CD14-positive monocyte (primary cell): ENCODE results near the gene CYP4F2. TPM values are rescaled to one million over a fixed set of nuclear protein-coding genes. Genes with fewer than 3 reads are reported as not detected.
"Not testable (repeated sequence)": the region's sequence is repeated elsewhere in the genome, so short reads cannot be mapped to it uniquely, and the experiment has no call there.

Source experiments
- DNase-seq, 3 donors: peaks; one replicate each; pipeline ENCODE4 v3.0.0-alpha.2; 2011 to 2022
- H2AFZ ChIP-seq: 2 replicates; pipeline ENCODE4 v1.6.0; 2012; ENCODE audit warnings: mild to moderate bottlenecking, low read depth, low read length, inconsistent platforms; ENCODE audit not compliant: insufficient read depth, poor library complexity, severe bottlenecking
- H3K27ac ChIP-seq, 2 donors: 1 replicate in 1 of 2; 2 replicates in 1 of 2; pipeline ENCODE4 v1.5.1; 2012 to 2013; ENCODE audit warnings: low read length in 2 of 2, control low read depth in 1 of 2, inconsistent platforms in 1 of 2, low read depth in 1 of 2, mild to moderate bottlenecking in 1 of 2
- H3K27me3 ChIP-seq, 2 donors: one replicate each; pipeline versions ENCODE4 v1.6.0 to v1.6.1; 2011 to 2013; ENCODE audit warnings: low read length in 2 of 2; ENCODE audit not compliant: control insufficient read depth in 2 of 2, insufficient read depth in 2 of 2
- H3K36me3 ChIP-seq, 2 donors: replicated peaks in 1 of 2; 1 replicate in 1 of 2; 2 replicates in 1 of 2; pipeline versions ENCODE4 v1.5.1 to v1.6.1; 2012 to 2013; ENCODE audit warnings: low read length in 2 of 2, control low read depth in 1 of 2, inconsistent platforms in 1 of 2, mild to moderate bottlenecking in 1 of 2; ENCODE audit not compliant: insufficient read depth in 2 of 2, control insufficient read depth in 1 of 2
- H3K4me1 ChIP-seq, 2 donors: 1 replicate in 1 of 2; 2 replicates in 1 of 2; pipeline versions ENCODE4 v1.5.1 to v1.6.1; 2012 to 2013; ENCODE audit warnings: low read length in 2 of 2, control low read depth in 1 of 2, inconsistent platforms in 1 of 2, mild to moderate bottlenecking in 1 of 2, moderate library complexity in 1 of 2; ENCODE audit not compliant: insufficient read depth in 2 of 2, control insufficient read depth in 1 of 2
- H3K4me2 ChIP-seq: replicated peaks from 2 replicates; pipeline ENCODE3; 2012; ENCODE audit warnings: low read length, moderate library complexity, mild to moderate bottlenecking; ENCODE audit not compliant: poor library complexity, severe bottlenecking; ENCODE audit errors: extremely low read depth
- H3K4me3 ChIP-seq, 3 experiments: fragments of 200-600 bp in 1 of 3; sonication (generic) in 1 of 3; replicated peaks in 1 of 3; 1 replicate in 2 of 3; 2 replicates in 1 of 3; pipeline ENCODE4 v1.5.1; 2011 to 2013; ENCODE audit warnings: low read length in 3 of 3, mild to moderate bottlenecking in 3 of 3, control low read depth in 2 of 3, low read depth in 2 of 3, inconsistent platforms in 1 of 3, moderate library complexity in 1 of 3
- H3K79me2 ChIP-seq: 2 replicates; pipeline ENCODE4 v1.6.0; 2012; ENCODE audit warnings: mild to moderate bottlenecking, control low read depth, inconsistent platforms, low read length, moderate library complexity; ENCODE audit not compliant: insufficient read depth
- H3K9ac ChIP-seq: 2 replicates; pipeline ENCODE4 v1.6.0; 2017; ENCODE audit warnings: low read length, mild to moderate bottlenecking; ENCODE audit not compliant: insufficient read depth, poor library complexity, severe bottlenecking
- H3K9me3 ChIP-seq, 2 donors: replicated peaks in 1 of 2; 1 replicate in 1 of 2; 2 replicates in 1 of 2; pipeline versions ENCODE4 v1.5.1 to v1.6.1; 2012 to 2013; ENCODE audit warnings: low read length in 2 of 2, control low read depth in 1 of 2; ENCODE audit not compliant: control insufficient read depth in 1 of 2, insufficient read depth in 1 of 2
- H4K20me1 ChIP-seq: 2 replicates; pipeline ENCODE4 v1.6.0; 2012; ENCODE audit warnings: mild to moderate bottlenecking, low read length, control low read depth, moderate library complexity; ENCODE audit not compliant: insufficient read depth
- H3K27ac Mint-ChIP-seq, 7 donors: one replicate each; pipeline ENCODE4 v1.8.0; 2020; ENCODE audit warnings: mild to moderate bottlenecking in 7 of 7, mixed read lengths in 7 of 7, moderate library complexity in 6 of 7, inconsistent platforms in 2 of 7
- H3K27me3 Mint-ChIP-seq, 3 donors: one replicate each; pipeline ENCODE4 v1.8.0; 2021 to 2022; ENCODE audit warnings: low read depth in 3 of 3, mild to moderate bottlenecking in 3 of 3, mixed read lengths in 3 of 3, moderate library complexity in 3 of 3, inconsistent platforms in 1 of 3
- H3K36me3 Mint-ChIP-seq, 2 donors: one replicate each; pipeline ENCODE4 v1.8.0; 2020; ENCODE audit warnings: mixed read lengths in 2 of 2, inconsistent platforms in 1 of 2, mild to moderate bottlenecking in 1 of 2
- H3K4me1 Mint-ChIP-seq: one replicate; pipeline ENCODE4 v1.8.0; 2020; ENCODE audit warnings: mild to moderate bottlenecking, mixed read lengths
- H3K4me3 Mint-ChIP-seq, 2 donors: one replicate each; pipeline ENCODE4 v1.8.0; 2020; ENCODE audit warnings: mild to moderate bottlenecking in 2 of 2, mixed read lengths in 2 of 2, moderate library complexity in 1 of 2
- H3K9me3 Mint-ChIP-seq, 7 donors: one replicate each; pipeline ENCODE4 v1.8.0; 2020 to 2022; ENCODE audit warnings: mixed read lengths in 7 of 7, mild to moderate bottlenecking in 6 of 7, moderate library complexity in 6 of 7, inconsistent platforms in 2 of 7
- CTCF ChIP-seq: fragments of 200-600 bp; IDR thresholded peaks from one replicate; pipeline ENCODE4 v1.8.0; 2022; ENCODE audit warnings: antibody characterized with exemption, mild to moderate bottlenecking
- WGBS: methylation state at CpG from one replicate; pipeline ENCODE4 v1.1.5; 2013; ENCODE audit warnings: missing lambda C conversion rate; ENCODE audit not compliant: insufficient coverage; 5-methylcytosine and 5-hydroxymethylcytosine counted together
- intact Hi-C, 2 donors: fragments of 100-400 bp; cut with micrococcal nuclease; formaldehyde crosslinking; loops; one replicate each; pipeline versions ENCODE4 v1.15.0 to v1.15.1; 2023
- polyA plus RNA-seq, 3 donors: library from polyadenylated mRNA; depleted of rRNA in 1 of 3; unstranded in 2 of 3; stranded (reverse) in 1 of 3; fragments of 300-500 nt in 2 of 3; fragments of >200 nt in 1 of 3; fragmentation: Illumina TruSeq in 2 of 3; gene quantifications; 1 replicate in 2 of 3; 2 replicates in 1 of 3; pipeline ENCODE4 v1.2.3, GENCODE V29; 2012 to 2021

Gene CYP4F2
- polyA plus RNA-seq, 3 donors, result not detected

- Histone ChIP-seq H2AFZ (no peak overlapping the region), H3K4me1 (peaks cover 5 to 16% of the 10 kb centered on the region in 2 donors), H3K79me2 (no peaks in the 10 kb centered on the region), H3K36me3 (no peaks in the 10 kb centered on the region), H3K9me3 (no peaks in the 10 kb centered on the region), H3K9ac (no peak overlapping the region), H4K20me1 (no peaks in the 10 kb centered on the region), H3K27ac (no peak overlapping the region), H3K4me2 (no peak overlapping the region), H3K27me3 (no peaks in the 10 kb centered on the region), H3K4me3 (no peak overlapping the region)
- Mint-ChIP-seq H3K27ac (no peak overlapping the region), H3K27me3 (peaks cover 2 to 3% (median 3%) of the 10 kb centered on the region in 3 donors), H3K4me1 (peaks cover 21% of the 10 kb centered on the region), H3K9me3 (no peaks in the 10 kb centered on the region), H3K4me3 (no peak overlapping the region), H3K36me3 (no peaks in the 10 kb centered on the region)
- no CpG with 5 or more reads among the region's 2 CpGs for WGBS
- TF ChIP-seq CTCF, result no peak
- intact Hi-C loops, result no loop called here
- DNase-seq, result no peak
Observed at GRCh38 chr19:15840833-15841232, 57.0 kb downstream of the CYP4F2 start.

GRCh38 chr19:15839888-15840287 is 58.0 kb downstream of the CYP4F2 start:
- H3K4me3 Mint-ChIP-seq, H3K9ac ChIP-seq, H3K27ac ChIP-seq, H3K36me3 Mint-ChIP-seq, H3K4me3 ChIP-seq, H3K9me3 Mint-ChIP-seq, H3K27me3 ChIP-seq, DNase-seq, H3K79me2 ChIP-seq, H3K27ac Mint-ChIP-seq, H2AFZ ChIP-seq, H3K36me3 ChIP-seq, intact Hi-C loops, H3K4me2 ChIP-seq, H3K9me3 ChIP-seq, H3K27me3 Mint-ChIP-seq, H4K20me1 ChIP-seq: not testable (repeated sequence)
- H3K4me1 Mint-ChIP-seq, result peaks cover 23% of the 10 kb centered on the region
- H3K4me1 ChIP-seq, result peaks cover 7 to 20% of the 10 kb centered on the region in 2 donors
- 97% methylated on average over 3 of the region's 4 CpGs for WGBS
